Measurements from ENCODE around the gene ST6GALNAC2. TPM values are rescaled to one million over a fixed set of nuclear protein-coding genes. Genes with fewer than 3 reads are reported as not detected.
"Not testable (repeated sequence)": the region's sequence is repeated elsewhere in the genome, so short reads cannot be mapped to it uniquely, and the experiment has no call there.

Gene ST6GALNAC2
- total RNA-seq, 1 experiment from 2014 or later: 11.6 TPM

DNA sequence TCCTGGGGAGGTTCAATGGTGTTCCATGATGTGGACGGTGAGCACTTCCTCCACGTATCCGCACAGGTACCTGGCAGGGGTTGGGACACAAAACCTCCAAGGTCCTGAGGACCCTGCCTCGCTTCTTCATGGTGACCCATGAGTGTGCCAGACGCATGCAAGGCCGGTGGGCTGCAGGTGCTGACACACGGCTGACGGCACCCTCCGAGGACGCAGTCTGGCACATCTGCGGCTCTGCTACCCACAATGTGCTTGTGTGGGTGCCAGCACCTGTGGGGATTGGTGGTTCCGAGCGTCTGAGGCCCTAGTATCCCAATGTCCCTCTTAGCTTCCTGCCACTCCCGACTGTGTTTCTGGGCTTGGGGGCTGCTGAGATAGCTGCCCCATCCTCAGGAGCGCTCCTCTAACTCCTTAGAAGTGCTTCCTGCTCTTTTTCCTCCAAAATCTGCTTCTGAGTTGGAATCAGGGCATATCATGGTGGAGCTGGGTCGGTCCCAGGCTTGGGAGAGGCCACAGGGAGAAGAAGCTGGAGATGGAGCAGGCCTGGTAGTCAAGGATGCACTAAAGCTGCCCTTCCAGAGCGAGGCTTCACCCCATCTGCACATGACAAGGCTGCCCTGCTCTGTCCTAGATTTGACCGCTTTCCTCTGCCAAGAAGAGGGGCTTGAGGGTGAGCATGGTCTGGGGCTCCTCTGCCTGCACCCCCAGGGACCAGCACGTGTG, 49.7 kb downstream of the ST6GALNAC2 start:
- H3K27ac Mint-ChIP-seq (ENCODE audit: unreplicated experiment): no peak overlapping the region
- no peak overlapping the region for H3K4me3 Mint-ChIP-seq (ENCODE audit: low read depth, unreplicated experiment)
- CTCF ChIA-PET: no interaction called here
- H3K9me3 Mint-ChIP-seq (ENCODE audit: low read depth, unreplicated experiment): no peaks in the 10 kb centered on the region
- H3K36me3 Mint-ChIP-seq (ENCODE audit: insufficient read depth, unreplicated experiment): no peaks in the 10 kb centered on the region
- peaks cover 73% of the 10 kb centered on the region for H3K27me3 Mint-ChIP-seq (ENCODE audit: unreplicated experiment)
- TF ChIP-seq, protein P1, sequence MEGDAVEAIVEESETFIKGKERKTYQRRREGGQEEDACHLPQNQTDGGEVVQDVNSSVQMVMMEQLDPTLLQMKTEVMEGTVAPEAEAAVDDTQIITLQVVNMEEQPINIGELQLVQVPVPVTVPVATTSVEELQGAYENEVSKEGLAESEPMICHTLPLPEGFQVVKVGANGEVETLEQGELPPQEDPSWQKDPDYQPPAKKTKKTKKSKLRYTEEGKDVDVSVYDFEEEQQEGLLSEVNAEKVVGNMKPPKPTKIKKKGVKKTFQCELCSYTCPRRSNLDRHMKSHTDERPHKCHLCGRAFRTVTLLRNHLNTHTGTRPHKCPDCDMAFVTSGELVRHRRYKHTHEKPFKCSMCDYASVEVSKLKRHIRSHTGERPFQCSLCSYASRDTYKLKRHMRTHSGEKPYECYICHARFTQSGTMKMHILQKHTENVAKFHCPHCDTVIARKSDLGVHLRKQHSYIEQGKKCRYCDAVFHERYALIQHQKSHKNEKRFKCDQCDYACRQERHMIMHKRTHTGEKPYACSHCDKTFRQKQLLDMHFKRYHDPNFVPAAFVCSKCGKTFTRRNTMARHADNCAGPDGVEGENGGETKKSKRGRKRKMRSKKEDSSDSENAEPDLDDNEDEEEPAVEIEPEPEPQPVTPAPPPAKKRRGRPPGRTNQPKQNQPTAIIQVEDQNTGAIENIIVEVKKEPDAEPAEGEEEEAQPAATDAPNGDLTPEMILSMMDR (IDR thresholded peaks at IDR 0.05; ENCODE audit: unreplicated experiment): no peak
- DNase-seq: no peak
- intact Hi-C loops (cut with micrococcal nuclease; ENCODE audit: unreplicated experiment): no loop called here
- peaks cover 11% of the 10 kb centered on the region for H3K4me1 Mint-ChIP-seq (ENCODE audit: low read depth, unreplicated experiment)
- BruUV-seq (replicated peaks): no TSS peak

DNA sequence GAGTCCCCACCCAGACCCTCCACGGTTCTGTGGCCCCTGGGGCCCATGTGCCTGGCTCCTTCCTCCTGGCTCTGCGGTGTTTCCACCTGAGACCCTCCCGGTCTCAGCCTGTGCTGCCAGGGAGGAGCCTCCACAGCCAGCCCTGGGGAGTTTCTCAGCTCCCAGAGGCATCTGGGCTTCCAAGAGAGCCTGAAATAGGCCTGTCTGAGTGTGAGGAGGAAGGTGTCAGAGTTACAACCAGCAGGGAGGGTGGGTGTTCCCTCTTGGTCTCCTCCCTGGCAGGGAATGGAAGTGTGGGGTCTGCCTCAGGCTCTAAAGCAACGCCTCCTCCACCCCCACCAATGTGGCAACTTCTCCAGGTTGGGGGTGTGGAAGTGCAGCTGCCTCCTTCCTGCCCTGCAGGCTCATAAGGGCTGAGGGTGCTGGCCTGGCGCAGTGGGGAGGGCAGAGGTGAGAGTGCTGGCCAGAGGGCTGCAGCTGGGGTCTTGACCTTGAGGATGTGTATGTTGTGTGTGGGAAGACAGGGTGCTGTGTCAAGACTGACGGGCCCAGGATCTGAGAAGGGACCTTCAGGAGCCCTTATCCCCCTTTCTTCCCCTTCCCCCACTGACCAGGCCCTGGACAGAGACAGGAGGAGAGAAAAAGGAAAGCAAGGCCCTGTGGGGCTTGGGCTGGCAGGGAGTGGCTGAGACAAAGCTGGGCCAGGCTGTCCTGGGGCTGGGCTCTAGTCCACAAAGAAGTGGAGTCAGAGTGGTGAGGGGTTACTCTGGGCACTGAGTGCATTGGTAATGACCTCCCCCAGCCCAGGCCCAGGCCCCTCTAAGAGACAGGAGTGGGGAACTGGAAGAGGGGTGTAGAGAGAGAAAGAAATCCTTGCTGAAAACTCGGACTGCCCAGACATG, 50.6 kb downstream of the ST6GALNAC2 start:
- CTCF ChIA-PET: no interaction called here
- TF ChIP-seq, protein P1 (IDR thresholded peaks at IDR 0.05; ENCODE audit: unreplicated experiment): no peak
- Mint-ChIP-seq H3K9me3 (ENCODE audit: low read depth, unreplicated experiment) (no peaks in the 10 kb centered on the region), H3K27me3 (ENCODE audit: unreplicated experiment) (peaks cover 73% of the 10 kb centered on the region), H3K4me1 (ENCODE audit: low read depth, unreplicated experiment) (peaks cover 11% of the 10 kb centered on the region), H3K36me3 (ENCODE audit: insufficient read depth, unreplicated experiment) (no peaks in the 10 kb centered on the region), H3K4me3 (ENCODE audit: low read depth, unreplicated experiment) (no peak overlapping the region), H3K27ac (ENCODE audit: unreplicated experiment) (no peak overlapping the region)
- BruUV-seq (replicated peaks): no TSS peak
- no peak for DNase-seq
- intact Hi-C loops (cut with micrococcal nuclease; ENCODE audit: unreplicated experiment): no loop called here

DNA sequence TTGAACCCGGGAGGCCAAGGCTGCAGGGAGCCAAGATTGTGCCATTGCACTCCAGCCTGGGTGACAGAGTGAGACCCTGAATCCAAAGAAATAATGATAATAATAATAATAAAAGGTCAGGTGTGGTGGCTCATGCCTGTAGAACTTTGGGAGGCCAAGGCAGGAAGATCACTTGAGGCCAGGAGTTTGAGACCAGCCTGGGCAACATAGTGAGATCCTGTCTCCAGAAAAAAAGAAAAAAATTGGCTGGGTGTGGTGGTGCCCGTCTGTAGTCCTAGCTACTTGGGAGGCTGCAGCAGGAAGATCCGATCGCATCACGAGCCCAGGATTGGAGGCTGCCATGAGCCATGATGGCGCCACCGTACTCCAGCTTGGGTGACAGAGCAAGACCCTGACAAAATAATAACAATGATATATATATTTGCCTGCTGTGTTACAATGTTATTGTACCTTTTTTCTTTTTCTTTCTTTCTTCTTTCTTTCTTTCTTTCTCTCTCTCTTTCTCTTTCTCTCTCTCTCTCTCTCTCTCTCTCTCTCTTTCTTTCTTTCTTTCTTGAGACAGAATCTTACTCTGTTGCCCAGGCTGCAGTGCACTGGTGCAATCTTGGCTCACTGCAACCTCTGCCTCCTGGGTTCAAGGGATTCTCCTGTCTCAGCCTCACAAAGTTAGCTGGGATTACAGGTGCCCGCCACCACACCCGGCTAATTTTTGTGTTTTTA, 51.9 kb downstream of the ST6GALNAC2 start:
- CTCF ChIA-PET: interaction anchor here (1.1 kb wide), 1 partner anchor 12 kb away, joined by 3 read pairs; no protein-coding TSS in a partner anchor
- intact Hi-C loops (cut with micrococcal nuclease; ENCODE audit: unreplicated experiment); H3K36me3 Mint-ChIP-seq (ENCODE audit: insufficient read depth, unreplicated experiment); H3K9me3 Mint-ChIP-seq (ENCODE audit: low read depth, unreplicated experiment); H3K27ac Mint-ChIP-seq (ENCODE audit: unreplicated experiment); DNase-seq; H3K4me3 Mint-ChIP-seq (ENCODE audit: low read depth, unreplicated experiment); BruUV-seq (replicated peaks): not testable (repeated sequence)
- peaks cover 11% of the 10 kb centered on the region for H3K4me1 Mint-ChIP-seq (ENCODE audit: low read depth, unreplicated experiment)
- peaks cover 61% of the 10 kb centered on the region for H3K27me3 Mint-ChIP-seq (ENCODE audit: unreplicated experiment)

DNA sequence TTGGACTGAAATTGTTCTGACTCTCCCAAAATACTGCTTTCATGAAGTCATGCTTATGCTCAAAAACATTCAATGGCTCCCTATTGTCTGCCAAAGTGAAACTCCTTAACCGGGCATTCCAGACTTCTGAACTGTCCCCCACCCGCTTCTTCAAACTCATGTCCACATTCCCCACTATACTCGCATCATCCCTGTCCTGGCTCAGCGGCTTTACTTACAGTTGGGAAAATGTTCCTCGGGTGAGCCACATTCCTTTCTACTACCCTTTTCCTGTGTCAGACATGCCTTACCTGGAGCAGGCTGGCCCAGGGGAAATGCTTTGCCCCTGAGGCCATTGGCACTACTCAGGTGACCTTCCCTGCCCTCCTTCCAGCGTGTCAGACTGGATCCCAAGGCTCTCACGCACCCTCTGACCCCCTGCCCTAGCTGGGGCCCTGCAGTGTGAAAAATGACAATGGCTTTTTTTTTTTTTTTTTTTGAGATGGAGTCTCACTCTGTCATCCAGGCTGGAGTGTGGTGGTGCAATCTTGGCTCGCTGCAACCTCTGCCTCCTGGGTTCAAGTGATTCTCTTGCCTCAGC, 53.5 kb downstream of the ST6GALNAC2 start:
- intact Hi-C loops (cut with micrococcal nuclease; ENCODE audit: unreplicated experiment): no loop called here
- no peak overlapping the region for H3K4me3 Mint-ChIP-seq (ENCODE audit: low read depth, unreplicated experiment)
- no peak overlapping the region for H3K27ac Mint-ChIP-seq (ENCODE audit: unreplicated experiment)
- TF ChIP-seq, protein P1 (IDR thresholded peaks at IDR 0.05; ENCODE audit: unreplicated experiment): no peak
- no TSS peak for BruUV-seq (replicated peaks)
- no peaks in the 10 kb centered on the region for H3K9me3 Mint-ChIP-seq (ENCODE audit: low read depth, unreplicated experiment)
- DNase-seq: no peak
- H3K4me1 Mint-ChIP-seq (ENCODE audit: low read depth, unreplicated experiment): peaks cover 16% of the 10 kb centered on the region
- H3K27me3 Mint-ChIP-seq (ENCODE audit: unreplicated experiment): peaks cover 53% of the 10 kb centered on the region
- CTCF ChIA-PET: interaction anchor here (1.1 kb wide), 1 partner anchor 14 kb away, joined by 3 read pairs; no protein-coding TSS in a partner anchor
- no peaks in the 10 kb centered on the region for H3K36me3 Mint-ChIP-seq (ENCODE audit: insufficient read depth, unreplicated experiment)
